ENCODE results near the gene KANSL1.
"Not testable (repeated sequence)": the region's sequence is repeated elsewhere in the genome, so short reads cannot be mapped to it uniquely, and the experiment has no call there.

Gene KANSL1

GRCh38 chr17:46193626-46194392, 580 bp upstream of the KANSL1 start:
- peak; percentile 99 for DNase-seq (ENCODE audit: low spot score)

- DNase-seq (ENCODE audit: low spot score) = peak; percentile 91
These were observed 634 bp downstream of the KANSL1 start for GRCh38 chr17:46192439-46193150.

- DNase-seq (ENCODE audit: low spot score) = no peak
These were observed 1.1 kb downstream of the KANSL1 start for GRCh38 chr17:46192189-46192438.

- DNase-seq (ENCODE audit: low spot score) = peak; percentile 83
These were observed 1.7 kb downstream of the KANSL1 start for GRCh38 chr17:46191322-46192188.

GRCh38 chr17:46190763-46191162, 2.5 kb downstream of the KANSL1 start:
- no peak for DNase-seq (ENCODE audit: low spot score)

- DNase-seq (ENCODE audit: low spot score) = not testable (repeated sequence)
These were observed 6.4 kb downstream of the KANSL1 start for GRCh38 chr17:46186827-46187235.

- DNase-seq (ENCODE audit: low spot score) = no peak
These were observed 8.5 kb downstream of the KANSL1 start for GRCh38 chr17:46184696-46185095.

GRCh38 chr17:46183383-46183782, 9.8 kb downstream of the KANSL1 start:
- not testable (repeated sequence) for DNase-seq (ENCODE audit: low spot score)

- no peak for DNase-seq (ENCODE audit: low spot score)
These were observed 10.3 kb downstream of the KANSL1 start for GRCh38 chr17:46182961-46183360.

GRCh38 chr17:46181940-46182339, 11.3 kb downstream of the KANSL1 start:
- no peak for DNase-seq (ENCODE audit: low spot score)

- not testable (repeated sequence) for DNase-seq (ENCODE audit: low spot score)
These were observed 11.9 kb downstream of the KANSL1 start for GRCh38 chr17:46181316-46181715.

GRCh38 chr17:46180892-46181274, 12.3 kb downstream of the KANSL1 start:
- DNase-seq (ENCODE audit: low spot score) = no peak

- not testable (repeated sequence) for DNase-seq (ENCODE audit: low spot score)
These were observed 12.9 kb downstream of the KANSL1 start for GRCh38 chr17:46180185-46180891.

GRCh38 chr17:46179375-46179999, 13.7 kb downstream of the KANSL1 start:
- DNase-seq (ENCODE audit: low spot score) = no peak

GRCh38 chr17:46178550-46179214, 14.5 kb downstream of the KANSL1 start:
- no peak for DNase-seq (ENCODE audit: low spot score)

- DNase-seq (ENCODE audit: low spot score) = no peak
These were observed 16.3 kb downstream of the KANSL1 start for GRCh38 chr17:46176975-46177374.

GRCh38 chr17:46175891-46176290, 17.3 kb downstream of the KANSL1 start:
- DNase-seq (ENCODE audit: low spot score) = no peak

GRCh38 chr17:46173153-46173552, 20.1 kb downstream of the KANSL1 start:
- DNase-seq (ENCODE audit: low spot score) = no peak

- DNase-seq (ENCODE audit: low spot score) = no peak
These were observed 21.3 kb downstream of the KANSL1 start for GRCh38 chr17:46171939-46172338.

- DNase-seq (ENCODE audit: low spot score) = no peak
These were observed 22.4 kb downstream of the KANSL1 start for GRCh38 chr17:46170639-46171429.
